Measurements from ENCODE around the gene CENPT. TPM values are rescaled to one million over a fixed set of nuclear protein-coding genes. Genes with fewer than 3 reads are reported as not detected.
A peak's percentile ranks its signal among the peaks of the same experiment; 100 is the strongest.

Gene CENPT
- total and polyA plus RNA-seq, 11 donors: 14.4 to 31.2 (median 21.8) TPM

- Histone ChIP-seq H3K36me3 (peaks cover 0 to 20% (median 0%) of the 10 kb centered on the region in 9 donors), H3K9me3 (no peaks in the 10 kb centered on the region), H3K4me3 (no peak overlapping the region), H3K27ac (peak overlapping the region; percentile 68 to 90 (median 78)), H3K27me3 (no peaks in the 10 kb centered on the region), H3K4me1 (peaks cover 15 to 74% (median 61%) of the 10 kb centered on the region in 12 donors)
- DNase-seq (peak in 4 of 5 donors; percentile 67 to 91 (median 74)), ATAC-seq (peak; percentile 92 to 96 (median 94))
- TF ChIP-seq POLR2A (IDR thresholded peaks at IDR 0.05): no peak
- no peak for TF ChIP-seq CTCF (IDR thresholded peaks at IDR 0.05)
- intact Hi-C loops (cut with DNase I): no loop called here
- WGBS, 4 donors: 15 to 30% (median 27%) methylated on average over 3 of the region's 3 CpGs
Observed at GRCh38 chr16:67857547-67858233, 10.2 kb upstream of the CENPT start.

GRCh38 chr16:67856927-67857546 is 9.5 kb upstream of the CENPT start:
- TF ChIP-seq CTCF (IDR thresholded peaks at IDR 0.05) (no peak), POLR2A (IDR thresholded peaks at IDR 0.05) (no peak)
- 86 to 97% (median 91%) methylated on average over 5 of the region's 5 CpGs for WGBS, 4 donors
- no peak for ATAC-seq
- Histone ChIP-seq H3K27ac (peak overlapping the region; percentile 29 to 90 (median 76)), H3K4me1 (peaks cover 15 to 67% (median 54%) of the 10 kb centered on the region in 12 donors), H3K4me3 (no peak overlapping the region), H3K9me3 (no peaks in the 10 kb centered on the region), H3K36me3 (peaks cover 0 to 16% (median 0%) of the 10 kb centered on the region in 9 donors), H3K27me3 (no peaks in the 10 kb centered on the region)
- no peak for DNase-seq
- intact Hi-C loops (cut with DNase I): no loop called here

- DNase-seq (peak in 2 of 5 donors; percentile 43 to 51), ATAC-seq (no peak)
- TF ChIP-seq POLR2A (IDR thresholded peaks at IDR 0.05): no peak
- no peak for TF ChIP-seq CTCF (IDR thresholded peaks at IDR 0.05)
- H3K4me3 ChIP-seq: no peak overlapping the region
- H3K36me3 ChIP-seq: peaks cover 0 to 9% (median 0%) of the 10 kb centered on the region in 9 donors
- no peaks in the 10 kb centered on the region for H3K27me3 ChIP-seq
- intact Hi-C loops (cut with DNase I): no loop called here
- no peaks in the 10 kb centered on the region for H3K9me3 ChIP-seq
- WGBS, 4 donors: 41 to 55% (median 51%) methylated on average over 10 of the region's 10 CpGs
- peak overlapping the region in 7 of 12 donors; percentile 15 to 87 (median 45) for H3K27ac ChIP-seq
- peaks cover 9 to 55% (median 42%) of the 10 kb centered on the region in 12 donors for H3K4me1 ChIP-seq
Observed at GRCh38 chr16:67855789-67856188, 8.3 kb upstream of the CENPT start.

- Histone ChIP-seq H3K4me1 (peaks cover 10 to 52% (median 41%) of the 10 kb centered on the region in 12 donors), H3K9me3 (no peaks in the 10 kb centered on the region), H3K4me3 (no peak overlapping the region), H3K27me3 (no peaks in the 10 kb centered on the region), H3K36me3 (peaks cover 0 to 11% (median 0%) of the 10 kb centered on the region in 9 donors), H3K27ac (no peak overlapping the region)
- WGBS, 4 donors: 96 to 99% (median 98%) methylated on average over 3 of the region's 3 CpGs
- ATAC-seq (no peak), DNase-seq (no peak)
- intact Hi-C loops (cut with DNase I): no loop called here
- TF ChIP-seq POLR2A (IDR thresholded peaks at IDR 0.05) (no peak), CTCF (IDR thresholded peaks at IDR 0.05) (no peak)
Observed at GRCh38 chr16:67853670-67854069, 6.2 kb upstream of the CENPT start.
